Stomach (tissue), 19 donors: ENCODE measurements around the gene SPP1. TPM values are rescaled to one million over a fixed set of nuclear protein-coding genes. Genes with fewer than 3 reads are reported as not detected.

Experiments used
- DNase-seq, 2 donors: peaks; one replicate each; pipeline versions ENCODE4 v3.0.0 to v3.0.0-alpha.2; 2013 to 2019
- H3K27ac ChIP-seq, 5 donors: fragments of 200-600 bp in 4 of 5; sonication (generic) in 4 of 5; one replicate each; pipeline ENCODE4 v1.5.1; 2013 to 2019; ENCODE audit warnings: mild to moderate bottlenecking in 1 of 5, moderate library complexity in 1 of 5
- H3K27me3 ChIP-seq, 3 donors: fragments of 200-600 bp; sonication (generic); one replicate each; pipeline ENCODE4 v1.5.1; 2017 to 2019; ENCODE audit warnings: mixed run types in 1 of 3
- H3K36me3 ChIP-seq, 4 donors: fragments of 200-600 bp; sonication (generic); 1 replicate in 3 of 4; 2 replicates in 1 of 4; pipeline ENCODE4 v1.5.1; 2016 to 2019
- H3K4me1 ChIP-seq, 4 donors: fragments of 200-600 bp; sonication (generic); one replicate each; pipeline ENCODE4 v1.5.1; 2016 to 2019
- H3K4me3 ChIP-seq, 4 donors: fragments of 200-600 bp; sonication (generic) in 3 of 4; one replicate each; pipeline ENCODE4 v1.5.1; 2016 to 2019; ENCODE audit warnings: mild to moderate bottlenecking in 1 of 4
- H3K9me3 ChIP-seq, 4 donors: fragments of 200-600 bp; sonication (generic); one replicate each; pipeline ENCODE4 v1.5.1; 2016 to 2019
- EP300 ChIP-seq: sonication (generic); formaldehyde crosslinking; IDR thresholded peaks from one replicate; pipeline ENCODE4 v1.6.1; 2017; ENCODE audit warnings: antibody characterized with exemption
- POLR2A ChIP-seq, 4 donors: fragments of 450-650 bp; IDR thresholded peaks; one replicate each; pipeline ENCODE4 v1.6.1; 2016; ENCODE audit warnings: antibody characterized with exemption in 4 of 4, control low read depth in 2 of 4, mild to moderate bottlenecking in 1 of 4, moderate library complexity in 1 of 4
- POLR2AphosphoS5 ChIP-seq, 3 donors: sonication (generic); formaldehyde crosslinking; IDR thresholded peaks; one replicate each; pipeline ENCODE4 v1.6.1; 2016; ENCODE audit warnings: antibody characterized with exemption in 3 of 3
- WGBS, 5 donors: extraction: QIAGEN DNeasy Blood & Tissue Kit in 3 of 5; methylation state at CpG; one replicate each; pipeline versions ENCODE4 v1.1.5 to v1.1.7; 2013 to 2018; 5-methylcytosine and 5-hydroxymethylcytosine counted together
- intact Hi-C: fragments of 100-400 bp; cut with DNase I; formaldehyde crosslinking; loops from one replicate; pipeline ENCODE4 v1.15.1; 2023; ENCODE audit warnings: low total_unique reads
- long read RNA-seq, 10 donors: transcript quantifications; one replicate each; lab custom pipeline, GENCODE V29; 2026
- polyA plus RNA-seq, 3 donors: library from polyadenylated mRNA; stranded (reverse); fragments of 200-250 nt; gene quantifications; one replicate each; pipeline ENCODE4 v1.2.3, GENCODE V29; 2013
- total RNA-seq, 5 donors: library from RNA; depleted of rRNA; stranded (reverse); fragments of >200 nt; gene quantifications; one replicate each; pipeline versions ENCODE4 v1.1.0 to v1.2.3, GENCODE V29; 2014 to 2016
- TF ChIP-seq, protein P1 (sequence below), 7 experiments: fragments of 450-650 bp in 4 of 7; fragments of 200-600 bp in 3 of 7; sonication (generic) in 3 of 7; IDR thresholded peaks; one replicate each; pipeline ENCODE4 v1.5.1; 2016 to 2019; ENCODE audit warnings: antibody characterized with exemption in 7 of 7, control low read depth in 2 of 7, mild to moderate bottlenecking in 1 of 7
- donor health status: healthy with polysubstance abuse.
- donor health status: Bipolar disorder and iron deficiency.
- donor health status: healthy.

Gene SPP1
- total RNA-seq: 10 to 100 TPM in 3 of 5 donors, 1 to 10 TPM in 2; 3.5 to 14.3 (median 12.7) TPM
- 10 to 100 TPM in 1 of 3 donors, 1 to 10 TPM in 2; 2.3 to 80.8 (median 4.3) TPM for polyA plus RNA-seq
- long read RNA-seq, donor 1, partial matches to known transcripts: 8 of 13 reads
- long read RNA-seq, donor 1, other reads (novel, unspliced or antisense): 0 of 13 reads
- long read RNA-seq, donor 2, partial matches to known transcripts: 6 of 11 reads
- long read RNA-seq, donor 2, other reads (novel, unspliced or antisense): 0 of 11 reads
- long read RNA-seq, donor 3: 0 reads
- long read RNA-seq, donor 4, partial matches to known transcripts: 0 of 1 reads
- long read RNA-seq, donor 4, other reads (novel, unspliced or antisense): 0 of 1 reads
- long read RNA-seq, donor 5, transcript SPP1-203 (7 exons, 1,473 nt): major isoform, 18 of 22 reads
- long read RNA-seq, donor 5, partial matches to known transcripts: 0 of 22 reads
- long read RNA-seq, donor 5, other reads (novel, unspliced or antisense): 0 of 22 reads
- long read RNA-seq, donor 6, transcript SPP1-203 (7 exons, 1,473 nt): major isoform, 23 of 32 reads
- long read RNA-seq, donor 6, transcript SPP1-201 (6 exons, 1,581 nt): minor isoform, 9 of 32 reads
- long read RNA-seq, donor 6, partial matches to known transcripts: 0 of 32 reads
- long read RNA-seq, donor 6, other reads (novel, unspliced or antisense): 0 of 32 reads
- long read RNA-seq, donor 7, transcript SPP1-203 (7 exons, 1,473 nt): major isoform, 12 of 34 reads
- long read RNA-seq, donor 7, transcript SPP1-201 (6 exons, 1,581 nt): minor isoform, 11 of 34 reads
- long read RNA-seq, donor 7, partial matches to known transcripts: 10 of 34 reads
- long read RNA-seq, donor 7, other reads (novel, unspliced or antisense): 0 of 34 reads
- long read RNA-seq, donor 8, partial matches to known transcripts: 0 of 3 reads
- long read RNA-seq, donor 8, other reads (novel, unspliced or antisense): 0 of 3 reads
- long read RNA-seq, donor 9, partial matches to known transcripts: 0 of 3 reads
- long read RNA-seq, donor 9, other reads (novel, unspliced or antisense): 0 of 3 reads
- long read RNA-seq, donor 10, partial matches to known transcripts: 0 of 4 reads
- long read RNA-seq, donor 10, other reads (novel, unspliced or antisense): 0 of 4 reads

DNA sequence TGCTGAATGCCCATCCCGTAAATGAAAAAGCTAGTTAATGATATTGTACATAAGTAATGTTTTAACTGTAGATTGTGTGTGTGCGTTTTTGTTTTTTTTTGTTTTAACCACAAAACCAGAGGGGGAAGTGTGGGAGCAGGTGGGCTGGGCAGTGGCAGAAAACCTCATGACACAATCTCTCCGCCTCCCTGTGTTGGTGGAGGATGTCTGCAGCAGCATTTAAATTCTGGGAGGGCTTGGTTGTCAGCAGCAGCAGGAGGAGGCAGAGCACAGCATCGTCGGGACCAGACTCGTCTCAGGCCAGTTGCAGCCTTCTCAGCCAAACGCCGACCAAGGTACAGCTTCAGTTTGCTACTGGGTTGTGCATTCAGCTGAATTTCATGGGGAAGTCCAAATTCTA lies at the start of gene SPP1:
Gene SPP1 (plus strand): TSS at position 249 of the 400 bp plus-strand sequence. CDS start 1,182 bp downstream, outside the sequence.
- Histone ChIP-seq H3K9me3 (no peaks in the 10 kb centered on the region), H3K27me3 (peaks cover 0 to 32% (median 7%) of the 10 kb centered on the region in 3 donors), H3K4me1 (peaks cover 0 to 13% (median 5%) of the 10 kb centered on the region in 4 donors), H3K36me3 (no peaks in the 10 kb centered on the region), H3K27ac (no peak within 1 kb of the TSS), H3K4me3 (no peak within 1 kb of the TSS)
- intact Hi-C loops: loop anchor here (10.0 kb wide), 1 partner anchor 121 kb away; no protein-coding TSS in a partner anchor
- TF ChIP-seq EP300 (no peak), POLR2A (IDR thresholded peaks at IDR 0.05) (no peak), POLR2AphosphoS5 (IDR thresholded peaks at IDR 0.05) (no peak)
- TF ChIP-seq, protein P1, sequence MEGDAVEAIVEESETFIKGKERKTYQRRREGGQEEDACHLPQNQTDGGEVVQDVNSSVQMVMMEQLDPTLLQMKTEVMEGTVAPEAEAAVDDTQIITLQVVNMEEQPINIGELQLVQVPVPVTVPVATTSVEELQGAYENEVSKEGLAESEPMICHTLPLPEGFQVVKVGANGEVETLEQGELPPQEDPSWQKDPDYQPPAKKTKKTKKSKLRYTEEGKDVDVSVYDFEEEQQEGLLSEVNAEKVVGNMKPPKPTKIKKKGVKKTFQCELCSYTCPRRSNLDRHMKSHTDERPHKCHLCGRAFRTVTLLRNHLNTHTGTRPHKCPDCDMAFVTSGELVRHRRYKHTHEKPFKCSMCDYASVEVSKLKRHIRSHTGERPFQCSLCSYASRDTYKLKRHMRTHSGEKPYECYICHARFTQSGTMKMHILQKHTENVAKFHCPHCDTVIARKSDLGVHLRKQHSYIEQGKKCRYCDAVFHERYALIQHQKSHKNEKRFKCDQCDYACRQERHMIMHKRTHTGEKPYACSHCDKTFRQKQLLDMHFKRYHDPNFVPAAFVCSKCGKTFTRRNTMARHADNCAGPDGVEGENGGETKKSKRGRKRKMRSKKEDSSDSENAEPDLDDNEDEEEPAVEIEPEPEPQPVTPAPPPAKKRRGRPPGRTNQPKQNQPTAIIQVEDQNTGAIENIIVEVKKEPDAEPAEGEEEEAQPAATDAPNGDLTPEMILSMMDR (IDR thresholded peaks at IDR 0.05): no peak
- peak in 1 of 2 donors; percentile 39 for DNase-seq
- WGBS, 5 donors: 22 to 41% (median 34%) methylated on average over 8 of the region's 8 CpGs

DNA sequence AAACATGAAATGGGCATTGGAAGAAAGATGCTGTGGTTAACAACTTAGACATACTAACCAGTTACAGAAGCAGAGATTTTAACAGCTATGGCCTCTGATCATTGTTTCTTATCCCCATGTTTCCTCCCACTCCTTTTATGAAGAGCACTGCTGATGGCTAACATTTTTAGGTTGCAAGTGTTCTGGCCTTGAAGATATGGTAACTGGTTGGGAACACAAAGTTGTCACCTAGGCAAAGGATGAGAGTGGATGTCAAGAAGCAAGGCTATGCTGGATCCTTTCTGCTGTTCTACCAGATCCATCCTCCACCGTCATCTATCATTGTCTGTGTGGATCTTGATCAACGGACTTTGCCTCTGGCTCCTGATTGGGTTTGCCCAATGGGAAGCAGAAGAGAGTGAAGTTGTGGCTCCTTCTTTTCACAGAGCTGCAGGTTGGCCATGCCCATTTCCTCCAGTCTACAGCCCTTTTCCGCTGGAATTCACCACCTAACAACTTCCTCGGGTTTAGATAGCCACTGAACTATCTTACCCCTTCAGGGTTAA lies 48.9 kb upstream of the SPP1 start:
- H3K9me3 ChIP-seq: peaks cover 0 to 3% (median 0%) of the 10 kb centered on the region in 4 donors
- H3K27ac ChIP-seq: no peak overlapping the region
- DNase-seq: no peak
- H3K36me3 ChIP-seq: no peaks in the 10 kb centered on the region
- intact Hi-C loops: no loop called here
- H3K27me3 ChIP-seq: no peaks in the 10 kb centered on the region
- H3K4me1 ChIP-seq: no peaks in the 10 kb centered on the region
- TF ChIP-seq, protein P1 (IDR thresholded peaks at IDR 0.05): no peak
- no peak for TF ChIP-seq EP300
- no peak for TF ChIP-seq POLR2AphosphoS5 (IDR thresholded peaks at IDR 0.05)
- TF ChIP-seq POLR2A (IDR thresholded peaks at IDR 0.05): no peak
- no peak overlapping the region for H3K4me3 ChIP-seq
- WGBS, 5 donors: 81 to 90% (median 86%) methylated on average over 4 of the region's 4 CpGs

DNA sequence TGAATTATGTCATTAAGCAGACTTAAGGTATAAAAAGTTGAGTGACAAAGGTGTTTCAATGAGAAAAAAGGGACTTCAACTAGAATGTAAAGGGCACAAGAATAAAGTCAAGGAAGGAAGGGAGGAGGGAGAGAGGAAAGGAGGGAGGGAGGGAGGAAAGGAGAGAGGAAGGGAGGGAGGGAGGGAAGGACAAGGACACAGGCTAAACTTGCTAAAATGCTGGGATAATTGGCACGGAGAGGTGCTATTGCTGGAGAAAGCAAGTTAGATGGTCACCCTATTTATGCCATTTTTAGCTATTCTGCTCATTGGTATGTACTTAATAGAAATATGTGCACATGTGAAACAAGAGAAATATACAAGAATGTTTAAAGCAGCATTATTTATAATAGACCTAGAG lies 44.9 kb upstream of the SPP1 start:
- no peaks in the 10 kb centered on the region for H3K36me3 ChIP-seq
- H3K27ac ChIP-seq: no peak overlapping the region
- no peak for DNase-seq
- H3K4me1 ChIP-seq: no peaks in the 10 kb centered on the region
- TF ChIP-seq, protein P1 (IDR thresholded peaks at IDR 0.05): no peak
- no peak for TF ChIP-seq EP300
- no peak for TF ChIP-seq POLR2AphosphoS5 (IDR thresholded peaks at IDR 0.05)
- no peak for TF ChIP-seq POLR2A (IDR thresholded peaks at IDR 0.05)
- peaks cover 0 to 15% (median 0%) of the 10 kb centered on the region in 4 donors for H3K9me3 ChIP-seq
- no peaks in the 10 kb centered on the region for H3K27me3 ChIP-seq
- intact Hi-C loops: no loop called here
- WGBS, 5 donors: 75 to 94% (median 79%) methylated on average over 1 of the region's 1 CpG
- H3K4me3 ChIP-seq: no peak overlapping the region
